ENCODE data around the gene LEKR1.
"Not testable (repeated sequence)": the region's sequence is repeated elsewhere in the genome, so short reads cannot be mapped to it uniquely, and the experiment has no call there.

The LEKR1 gene

GRCh38 chr3:156879491-156879890, 53.3 kb downstream of the LEKR1 start:
- intact Hi-C loops (cut with DNase I) = not testable (repeated sequence)

DNA sequence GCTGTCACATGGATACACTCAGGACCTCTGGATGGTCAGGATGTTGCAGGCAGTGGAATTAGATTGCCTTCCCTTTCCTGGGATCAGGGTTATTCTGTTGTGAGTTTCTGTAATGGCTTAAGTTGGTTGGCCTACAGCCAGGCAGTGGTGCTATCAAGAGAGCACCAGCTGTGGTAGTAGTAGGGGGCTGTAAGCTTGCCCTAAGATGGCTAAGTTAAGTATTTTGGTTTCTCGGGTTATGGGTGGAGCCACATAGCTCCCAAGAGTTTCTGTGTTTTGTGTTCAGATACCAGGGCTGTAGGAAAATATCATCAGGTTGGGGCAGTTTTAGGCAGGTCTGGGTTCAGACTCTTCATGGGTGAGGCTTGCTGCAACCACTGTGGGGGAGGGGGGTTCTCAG, 59.6 kb downstream of the LEKR1 start:
- intact Hi-C loops (cut with DNase I) = no loop called here
- no peak for DNase-seq

More at GRCh38 chr3:156879491-156879890, 53.3 kb downstream of the LEKR1 start:
- not testable (repeated sequence) for DNase-seq

GRCh38 chr3:156888176-156888575, 62.0 kb downstream of the LEKR1 start:
- intact Hi-C loops (cut with DNase I) = no loop called here
- no peak for DNase-seq

DNA sequence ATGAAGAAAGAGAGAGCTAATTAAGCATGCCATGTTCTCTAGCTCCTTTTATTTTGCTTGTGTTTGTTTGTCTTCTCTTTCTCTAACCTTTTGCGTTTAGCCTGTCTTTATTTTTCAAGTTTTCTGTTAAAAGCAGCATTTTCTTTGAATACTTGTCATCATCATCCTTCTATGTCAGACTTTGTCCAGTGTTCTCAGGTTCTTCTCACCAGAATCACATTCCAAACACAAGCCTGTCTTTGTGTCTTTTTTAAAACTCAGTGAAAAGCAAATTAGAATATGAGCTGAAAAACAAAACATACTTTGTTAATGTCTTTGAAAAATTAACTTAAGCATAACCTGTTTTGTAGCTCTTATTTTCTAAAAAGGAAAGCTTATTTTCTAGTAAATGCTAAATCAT, 62.4 kb downstream of the LEKR1 start:
- no peak for DNase-seq
- intact Hi-C loops (cut with DNase I) = no loop called here

DNA sequence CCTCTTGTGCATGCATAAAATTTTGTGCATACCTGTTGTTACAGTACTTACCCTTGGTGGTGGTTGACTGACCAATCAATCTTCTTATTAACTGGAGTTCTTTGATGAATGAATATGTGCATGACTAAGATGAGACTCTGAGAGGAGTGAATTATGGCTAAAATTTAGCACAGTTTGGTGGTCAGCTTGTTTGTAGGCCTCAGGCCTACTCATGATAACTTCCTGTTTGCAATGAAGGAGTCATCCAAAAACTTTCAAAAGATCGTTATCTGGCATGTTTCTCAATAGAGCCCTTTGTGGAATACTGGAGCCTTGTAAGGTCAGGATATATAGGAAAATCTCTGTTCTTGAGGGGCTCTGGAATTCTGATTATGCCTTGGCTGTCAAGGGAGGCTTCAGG, 66.5 kb downstream of the LEKR1 start:
- intact Hi-C loops (cut with DNase I) = no loop called here
- DNase-seq = no peak

- intact Hi-C loops (cut with DNase I); DNase-seq: not testable (repeated sequence)
These were observed 69.2 kb downstream of the LEKR1 start for GRCh38 chr3:156895374-156895773.

GRCh38 chr3:156897851-156898250, 71.7 kb downstream of the LEKR1 start:
- intact Hi-C loops (cut with DNase I); DNase-seq: not testable (repeated sequence)

GRCh38 chr3:156898296-156898880, 72.2 kb downstream of the LEKR1 start:
- intact Hi-C loops (cut with DNase I) = no loop called here
- DNase-seq = no peak

- no peak for DNase-seq
- intact Hi-C loops (cut with DNase I) = no loop called here
These were observed 73.8 kb downstream of the LEKR1 start for GRCh38 chr3:156899951-156900350.

GRCh38 chr3:156902916-156903315, 76.8 kb downstream of the LEKR1 start:
- DNase-seq = no peak
- intact Hi-C loops (cut with DNase I) = no loop called here

- intact Hi-C loops (cut with DNase I) = no loop called here
These were observed 80.1 kb downstream of the LEKR1 start for GRCh38 chr3:156906275-156906674.

DNA sequence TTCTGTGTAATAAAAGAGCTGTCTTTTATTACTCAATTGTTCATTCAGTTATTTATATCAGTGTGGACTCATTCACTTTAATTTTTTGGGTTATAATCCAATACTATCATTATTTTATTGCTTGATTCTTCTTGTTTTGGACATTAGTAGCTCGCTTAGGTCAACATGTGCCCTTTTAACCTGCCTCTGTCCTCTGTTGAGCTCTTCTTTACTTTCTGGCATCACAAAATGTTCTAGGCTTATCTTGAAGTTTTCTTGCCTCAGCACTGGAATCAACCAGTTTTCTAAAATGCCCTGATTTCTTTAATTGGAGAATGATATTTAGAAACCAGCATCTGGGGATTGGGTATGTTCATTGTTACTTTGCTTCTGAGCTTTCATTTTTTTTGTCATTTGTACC, 82.2 kb downstream of the LEKR1 start:
- intact Hi-C loops (cut with DNase I) = no loop called here
- no peak for DNase-seq

More at GRCh38 chr3:156906275-156906674, 80.1 kb downstream of the LEKR1 start:
- DNase-seq = no peak

GRCh38 chr3:156910022-156910421, 83.9 kb downstream of the LEKR1 start:
- intact Hi-C loops (cut with DNase I) = no loop called here
- no peak for DNase-seq

DNA sequence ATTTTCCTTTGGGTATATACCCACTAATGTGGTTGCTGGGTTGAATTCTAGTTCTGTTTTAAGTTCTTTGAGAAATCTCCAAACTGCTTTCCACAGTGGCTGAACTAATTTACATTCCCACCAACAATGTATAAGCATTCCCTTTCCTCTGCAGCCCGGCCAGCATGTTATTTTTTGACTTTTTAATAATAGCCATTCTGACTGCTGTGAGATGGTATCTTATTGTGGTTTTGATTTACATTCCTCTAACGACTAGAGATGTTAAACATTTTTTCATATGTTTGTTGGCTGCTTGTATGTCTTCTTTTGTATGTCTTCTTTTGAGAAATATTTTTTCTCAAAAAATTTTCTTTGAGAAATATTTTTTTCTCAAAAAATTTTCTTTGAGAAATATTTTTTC, 84.7 kb downstream of the LEKR1 start:
- DNase-seq; intact Hi-C loops (cut with DNase I): not testable (repeated sequence)

- intact Hi-C loops (cut with DNase I); DNase-seq: not testable (repeated sequence)
These were observed 88.1 kb downstream of the LEKR1 start for GRCh38 chr3:156914300-156914699.

DNA sequence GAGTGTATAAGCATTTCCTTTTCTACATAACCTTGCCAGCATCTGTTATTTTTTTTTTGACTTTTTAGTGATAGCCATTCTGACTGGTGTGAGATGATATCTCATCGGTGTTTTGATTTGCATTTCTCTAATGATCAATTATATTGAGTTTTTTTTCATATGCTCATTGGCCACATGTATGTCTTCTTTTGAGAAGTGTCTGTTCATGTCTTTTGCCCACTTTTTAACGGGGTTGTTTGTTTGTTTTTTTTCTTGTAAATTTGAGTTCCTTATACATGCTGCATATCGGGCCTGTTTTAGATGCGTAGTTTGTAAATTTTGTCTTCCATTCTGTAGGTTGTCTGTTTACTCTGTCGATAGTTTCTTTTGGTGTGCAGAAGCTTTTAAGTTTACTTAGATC, 89.2 kb downstream of the LEKR1 start:
- intact Hi-C loops (cut with DNase I) = no loop called here
- DNase-seq = no peak

DNA sequence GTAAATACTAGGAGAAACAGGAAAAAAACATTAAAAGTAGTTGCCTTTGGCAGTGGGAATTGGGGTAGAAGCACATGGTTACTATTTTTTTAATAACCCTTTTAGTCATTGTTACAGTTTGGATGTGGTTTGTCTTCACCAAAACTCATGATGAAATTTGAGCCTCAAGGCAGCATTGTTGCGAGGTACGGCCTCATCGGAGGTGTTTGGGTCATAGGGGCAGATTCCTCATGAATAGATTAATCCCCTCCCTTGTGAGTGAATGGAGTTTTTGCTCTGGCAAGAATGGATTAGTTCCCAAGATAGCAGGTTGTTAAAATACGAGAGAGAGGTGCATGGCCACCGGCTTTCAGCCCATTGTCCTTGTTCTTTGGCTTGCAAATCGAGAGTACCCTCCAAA, 92.6 kb downstream of the LEKR1 start:
- intact Hi-C loops (cut with DNase I) = no loop called here
- no peak for DNase-seq

DNA sequence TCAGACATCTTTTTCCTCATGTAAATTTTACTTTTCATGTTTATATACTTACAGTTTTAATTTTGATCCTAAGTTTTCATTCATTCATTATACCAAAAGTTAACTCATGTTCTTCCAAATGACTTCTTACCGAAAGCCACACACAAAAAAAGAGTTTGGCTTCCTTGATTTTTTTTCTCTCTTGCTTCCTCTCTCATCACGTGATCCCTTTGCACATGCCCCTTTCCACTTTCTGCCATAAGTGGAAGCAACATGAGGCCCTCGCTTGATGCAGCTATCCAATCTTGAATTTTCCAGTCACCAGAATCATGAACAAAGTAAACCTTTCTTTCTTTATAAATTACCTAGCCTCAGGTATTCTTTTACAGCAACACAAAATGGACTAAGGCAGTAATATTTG, 93.7 kb downstream of the LEKR1 start:
- DNase-seq = no peak
- intact Hi-C loops (cut with DNase I) = no loop called here

- no peak for DNase-seq
- intact Hi-C loops (cut with DNase I) = no loop called here
These were observed 94.2 kb downstream of the LEKR1 start for GRCh38 chr3:156920399-156920798.

DNA sequence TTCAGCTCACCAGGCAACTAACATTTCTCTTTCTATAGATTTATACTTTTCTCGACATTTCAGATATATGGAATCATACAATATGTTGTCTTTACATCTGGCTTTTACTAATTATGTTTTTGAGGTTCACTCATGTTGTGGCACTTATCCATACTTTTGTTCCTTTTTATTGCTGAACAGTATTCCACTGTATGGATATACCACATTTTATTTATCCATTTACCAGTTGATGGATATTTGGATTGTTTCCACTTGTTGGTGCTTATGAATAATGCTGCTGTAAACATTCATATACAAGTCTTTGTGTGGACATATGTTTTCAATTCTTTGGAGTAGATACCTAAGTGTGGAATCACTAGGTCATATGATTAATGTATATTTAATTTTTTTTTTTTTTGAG, 97.2 kb downstream of the LEKR1 start:
- no peak for DNase-seq
- intact Hi-C loops (cut with DNase I) = no loop called here

- DNase-seq = no peak
- intact Hi-C loops (cut with DNase I) = no loop called here
These were observed 112.6 kb downstream of the LEKR1 start for GRCh38 chr3:156938724-156939123.

DNA sequence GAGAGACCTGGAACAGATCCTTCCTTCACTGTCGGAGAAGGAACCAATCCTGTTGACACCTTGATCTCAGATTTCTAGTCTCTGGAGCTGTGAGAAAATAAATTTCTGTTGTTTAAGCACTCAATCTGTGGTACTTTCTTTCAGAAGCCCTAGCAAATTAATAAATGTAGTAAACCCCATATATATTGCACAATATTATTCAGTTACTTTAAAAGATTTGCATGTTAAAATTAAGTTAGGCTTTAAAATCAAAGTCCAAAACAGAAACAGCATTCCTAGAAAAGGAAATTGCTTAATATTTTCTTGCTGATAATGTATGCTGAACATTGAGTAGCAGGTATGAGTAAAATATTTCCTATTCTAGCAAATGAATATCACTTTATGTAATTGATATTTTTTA, 113.2 kb downstream of the LEKR1 start:
- intact Hi-C loops (cut with DNase I) = no loop called here
- DNase-seq = no peak
